Transverse colon (tissue), 3 donors: ENCODE results near the gene LAMB4.

Source experiments
- POLR2A ChIP-seq: fragments of 450-650 bp; IDR thresholded peaks from one replicate; pipeline ENCODE4 v1.6.1; 2016; ENCODE audit warnings: antibody characterized with exemption, mild to moderate bottlenecking, moderate library complexity
- TF ChIP-seq, protein P1 (sequence below), 5 experiments: fragments of 200-600 bp in 3 of 5; fragments of 450-650 bp in 2 of 5; sonication (generic) in 3 of 5; IDR thresholded peaks; 1 replicate in 2 of 5; 2 replicates in 3 of 5; pipeline ENCODE4 v1.5.1; 2016 to 2017; ENCODE audit warnings: antibody characterized with exemption in 5 of 5, inconsistent platforms in 3 of 5, mild to moderate bottlenecking in 2 of 5, moderate library complexity in 1 of 5

DNA sequence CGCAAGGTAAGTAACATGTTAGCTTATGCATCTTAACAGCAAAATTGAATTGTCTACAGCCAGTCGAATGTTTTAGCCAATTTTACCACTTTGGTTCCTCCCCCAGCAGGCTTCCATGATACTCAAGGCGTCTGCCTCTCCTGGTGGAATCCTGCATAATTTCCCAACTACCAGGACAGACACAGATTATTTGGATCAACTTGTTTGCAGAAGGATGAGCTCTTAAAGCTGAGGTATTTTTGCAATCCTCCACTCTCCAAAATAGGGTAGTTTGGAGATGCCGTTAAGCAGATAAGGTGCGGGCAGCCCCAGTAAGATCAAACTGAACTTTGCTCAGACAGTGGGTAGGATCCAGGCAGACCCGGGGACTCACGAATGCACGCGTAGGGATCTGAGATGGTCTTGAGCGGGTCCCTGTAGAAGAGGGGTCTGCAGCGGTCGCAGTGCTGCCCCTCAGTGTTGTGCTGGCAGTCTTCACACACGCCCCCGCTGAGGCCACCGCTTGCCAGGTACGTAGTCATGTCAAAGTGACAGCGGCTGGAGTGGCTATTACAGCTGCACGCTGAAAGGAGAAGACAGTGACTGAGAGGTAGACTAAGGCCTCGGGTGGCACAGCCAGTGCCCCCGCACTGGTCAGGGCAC, 27.4 kb downstream of the LAMB4 start:
- TF ChIP-seq, protein P1, sequence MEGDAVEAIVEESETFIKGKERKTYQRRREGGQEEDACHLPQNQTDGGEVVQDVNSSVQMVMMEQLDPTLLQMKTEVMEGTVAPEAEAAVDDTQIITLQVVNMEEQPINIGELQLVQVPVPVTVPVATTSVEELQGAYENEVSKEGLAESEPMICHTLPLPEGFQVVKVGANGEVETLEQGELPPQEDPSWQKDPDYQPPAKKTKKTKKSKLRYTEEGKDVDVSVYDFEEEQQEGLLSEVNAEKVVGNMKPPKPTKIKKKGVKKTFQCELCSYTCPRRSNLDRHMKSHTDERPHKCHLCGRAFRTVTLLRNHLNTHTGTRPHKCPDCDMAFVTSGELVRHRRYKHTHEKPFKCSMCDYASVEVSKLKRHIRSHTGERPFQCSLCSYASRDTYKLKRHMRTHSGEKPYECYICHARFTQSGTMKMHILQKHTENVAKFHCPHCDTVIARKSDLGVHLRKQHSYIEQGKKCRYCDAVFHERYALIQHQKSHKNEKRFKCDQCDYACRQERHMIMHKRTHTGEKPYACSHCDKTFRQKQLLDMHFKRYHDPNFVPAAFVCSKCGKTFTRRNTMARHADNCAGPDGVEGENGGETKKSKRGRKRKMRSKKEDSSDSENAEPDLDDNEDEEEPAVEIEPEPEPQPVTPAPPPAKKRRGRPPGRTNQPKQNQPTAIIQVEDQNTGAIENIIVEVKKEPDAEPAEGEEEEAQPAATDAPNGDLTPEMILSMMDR (IDR thresholded peaks at IDR 0.05): no peak
- no peak for TF ChIP-seq POLR2A
